Measurements from ENCODE around the gene FRAS1. TPM values are rescaled to one million over a fixed set of nuclear protein-coding genes. Genes with fewer than 3 reads are reported as not detected.

The FRAS1 gene
- total and polyA plus RNA-seq, 2 donors (not counting 1 experiment from before 2014, with no cell fraction given), result 0.03 to 0.12 TPM

GRCh38 chr4:78313754-78314120, 256.6 kb downstream of the FRAS1 start:
- no peak overlapping the region for H3K4me3 ChIP-seq (ENCODE audit: control extremely low read depth in 1 of 5, extremely low read depth in 1 of 5, insufficient read depth in 1 of 5, low read depth in 2 of 5, low read length in 4 of 5)
- Mint-ChIP-seq H3K27me3 (peaks cover 32% of the 10 kb centered on the region), H3K4me1 (no peaks in the 10 kb centered on the region), H3K27ac (no peak overlapping the region), H3K4me3 (no peak overlapping the region), H3K9me3 (ENCODE audit: insufficient read depth) (no peaks in the 10 kb centered on the region)
- H3K27ac ChIP-seq (ENCODE audit: low read length in 2 of 2), result no peak overlapping the region
- no peak overlapping the region for H3K9ac ChIP-seq (ENCODE audit: low read length)
- H2AFZ ChIP-seq (ENCODE audit: insufficient read depth, low read depth, low read length, poor library complexity, severe bottlenecking), result no peak overlapping the region
- TF ChIP-seq CTCF (IDR thresholded peaks at IDR 0.05), result no peak
- no peak for TF ChIP-seq EZH2 (IDR thresholded peaks at IDR 0.05; ENCODE audit: borderline replicate concordance, insufficient read depth, low read depth, low read length, poor library complexity, severe bottlenecking)
- ChIA-PET POLR2A (no interaction called here), CTCF (no interaction called here)
- no peaks in the 10 kb centered on the region for H4K20me1 ChIP-seq (ENCODE audit: control insufficient read depth, insufficient read depth, low read length, poor library complexity, severe bottlenecking)
- H3K4me2 ChIP-seq (replicated peaks; ENCODE audit: low read depth, low read length, poor library complexity, severe bottlenecking), result no peak overlapping the region
- H3K9me3 ChIP-seq (ENCODE audit: control extremely low read depth in 1 of 3, control insufficient read depth in 2 of 3, insufficient read depth in 1 of 3, low read length in 2 of 3), result no peaks in the 10 kb centered on the region
- ATAC-seq (ENCODE audit: low read depth) (no peak), DNase-seq (no peak)
- intact Hi-C loops (cut with micrococcal nuclease), result no loop called here
- H3K79me2 ChIP-seq (ENCODE audit: control insufficient read depth, insufficient read depth, low read length), result no peaks in the 10 kb centered on the region
- peaks cover 0 to 4% (median 0%) of the 10 kb centered on the region in 4 experiments for H3K27me3 ChIP-seq (replicated peaks in 1 of 4; ENCODE audit: control extremely low read depth in 1 of 4, control insufficient read depth in 3 of 4, insufficient read depth in 4 of 4, low read length in 3 of 4)
- H3K36me3 ChIP-seq (replicated peaks in 1 of 2; ENCODE audit: control extremely low read depth in 1 of 2, control insufficient read depth in 1 of 2, extremely low read depth in 1 of 2, insufficient read depth in 2 of 2, low read length in 1 of 2), result no peaks in the 10 kb centered on the region
- no peaks in the 10 kb centered on the region for H3K4me1 ChIP-seq (ENCODE audit: control insufficient read depth in 2 of 2, insufficient read depth in 2 of 2, low read length in 2 of 2)

- POLR2A ChIA-PET, result no interaction called here
- Mint-ChIP-seq H3K27me3 (peaks cover 29% of the 10 kb centered on the region), H3K9me3 (ENCODE audit: insufficient read depth) (no peaks in the 10 kb centered on the region), H3K4me1 (peaks cover 6% of the 10 kb centered on the region), H3K4me3 (no peak overlapping the region), H3K27ac (no peak overlapping the region)
- Histone ChIP-seq H3K79me2 (ENCODE audit: control insufficient read depth, insufficient read depth, low read length) (no peaks in the 10 kb centered on the region), H3K36me3 (replicated peaks in 1 of 2; ENCODE audit: control extremely low read depth in 1 of 2, control insufficient read depth in 1 of 2, extremely low read depth in 1 of 2, insufficient read depth in 2 of 2, low read length in 1 of 2) (no peaks in the 10 kb centered on the region), H3K27ac (ENCODE audit: low read length in 2 of 2) (no peak overlapping the region), H3K4me3 (ENCODE audit: control extremely low read depth in 1 of 5, extremely low read depth in 1 of 5, insufficient read depth in 1 of 5, low read depth in 2 of 5, low read length in 4 of 5) (no peak overlapping the region), H3K4me2 (replicated peaks; ENCODE audit: low read depth, low read length, poor library complexity, severe bottlenecking) (no peak overlapping the region), H4K20me1 (ENCODE audit: control insufficient read depth, insufficient read depth, low read length, poor library complexity, severe bottlenecking) (no peaks in the 10 kb centered on the region), H3K27me3 (replicated peaks in 1 of 4; ENCODE audit: control extremely low read depth in 1 of 4, control insufficient read depth in 3 of 4, insufficient read depth in 4 of 4, low read length in 3 of 4) (peaks cover 0 to 8% (median 2%) of the 10 kb centered on the region in 4 experiments), H3K9me3 (ENCODE audit: control extremely low read depth in 1 of 3, control insufficient read depth in 2 of 3, insufficient read depth in 1 of 3, low read length in 2 of 3) (no peaks in the 10 kb centered on the region), H3K9ac (ENCODE audit: low read length) (no peak overlapping the region), H3K4me1 (ENCODE audit: control insufficient read depth in 2 of 2, insufficient read depth in 2 of 2, low read length in 2 of 2) (peaks cover 4 to 9% of the 10 kb centered on the region in 2 donors), H2AFZ (ENCODE audit: insufficient read depth, low read depth, low read length, poor library complexity, severe bottlenecking) (no peak overlapping the region)
- intact Hi-C loops (cut with micrococcal nuclease), result no loop called here
- no peak for TF ChIP-seq CTCF (IDR thresholded peaks at IDR 0.05)
- no peak for TF ChIP-seq EZH2 (IDR thresholded peaks at IDR 0.05; ENCODE audit: borderline replicate concordance, insufficient read depth, low read depth, low read length, poor library complexity, severe bottlenecking)
- DNase-seq (no peak), ATAC-seq (ENCODE audit: low read depth) (no peak)
- no CpG with 5 or more reads among the region's 1 CpG for WGBS (ENCODE audit: insufficient coverage)
- CTCF ChIA-PET, result no interaction called here
These were observed 261.0 kb downstream of the FRAS1 start for GRCh38 chr4:78318126-78318525.
